Fibroblast of skin of scalp (primary cell): Measurements from ENCODE around the gene MED25.

Source experiments
- DNase-seq: peaks from one replicate; pipeline ENCODE4 v3.0.0-alpha.2; 2013

Gene MED25

GRCh38 chr19:49859682-49860335, 41.7 kb downstream of the MED25 start:
- DNase-seq, result no peak

GRCh38 chr19:49860336-49861102, 42.4 kb downstream of the MED25 start:
- no peak for DNase-seq

GRCh38 chr19:49861107-49861506, 43.0 kb downstream of the MED25 start:
- DNase-seq, result peak; percentile 24

- no peak for DNase-seq
Measured at GRCh38 chr19:49861541-49862378, 43.7 kb downstream of the MED25 start.

GRCh38 chr19:49862391-49863253, 44.5 kb downstream of the MED25 start:
- no peak for DNase-seq

- DNase-seq, result no peak
Measured at GRCh38 chr19:49863254-49863934, 45.3 kb downstream of the MED25 start.

- DNase-seq, result no peak
Measured at GRCh38 chr19:49863935-49864320, 45.8 kb downstream of the MED25 start.

GRCh38 chr19:49864890-49865289, 46.8 kb downstream of the MED25 start:
- no peak for DNase-seq

- DNase-seq, result peak; percentile 88
Measured at GRCh38 chr19:49866933-49867782, 49.1 kb downstream of the MED25 start, which contains the start of gene PNKP. PNKP (minus strand) TSS chr19:49867576; CDS start chr19:49867204, 372 bp downstream.

GRCh38 chr19:49869009-49869483, 51.0 kb downstream of the MED25 start:
- no peak for DNase-seq

GRCh38 chr19:49869484-49870308, 51.6 kb downstream of the MED25 start:
- peak; percentile 100 for DNase-seq

GRCh38 chr19:49870309-49870901, 52.3 kb downstream of the MED25 start:
- DNase-seq, result no peak

GRCh38 chr19:49871349-49871985, 53.4 kb downstream of the MED25 start:
- DNase-seq, result no peak

- no peak for DNase-seq
Measured at GRCh38 chr19:49872245-49873128, 54.4 kb downstream of the MED25 start.

- DNase-seq, result no peak
Measured at GRCh38 chr19:49873129-49873521, 55.0 kb downstream of the MED25 start.

- no peak for DNase-seq
Measured at GRCh38 chr19:49873834-49874233, 55.7 kb downstream of the MED25 start.

GRCh38 chr19:49874503-49875157, 56.5 kb downstream of the MED25 start:
- DNase-seq, result no peak
